GM18870 (cell line): ENCODE data around the gene UGGT1.

Experiments
- ATAC-seq: cut with Tn5 transposase; IDR thresholded peaks from one replicate; pipeline ENCODE4 v1.9.1; 2021; ENCODE audit warnings: moderate library complexity; ENCODE audit not compliant: unreplicated experiment

UGGT1 gene

GRCh38 chr2:128105072-128105471 lies 14.1 kb downstream of the UGGT1 start:
- no peak for ATAC-seq

- no peak for ATAC-seq
These were observed 17.2 kb downstream of the UGGT1 start for GRCh38 chr2:128108166-128108565.

DNA sequence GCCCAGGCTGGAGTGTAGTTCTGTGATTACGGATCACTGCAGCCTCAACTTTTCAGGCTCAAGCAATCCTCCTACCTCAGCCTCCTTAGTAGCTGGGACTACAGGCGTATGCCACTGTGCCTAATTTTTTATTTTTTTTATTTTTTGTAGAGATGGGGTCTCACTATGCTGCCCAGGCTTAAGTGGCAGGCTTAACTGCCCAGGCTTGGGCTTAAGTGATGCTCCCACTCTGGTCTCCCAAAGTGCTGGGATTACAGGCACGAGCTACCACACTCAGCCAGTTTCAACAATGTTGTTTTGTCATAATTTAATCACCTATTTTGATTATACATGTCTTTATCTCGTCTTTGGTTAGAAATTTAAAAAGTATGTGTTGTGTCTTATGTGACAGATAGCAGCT lies 18.2 kb downstream of the UGGT1 start:
- no peak for ATAC-seq

DNA sequence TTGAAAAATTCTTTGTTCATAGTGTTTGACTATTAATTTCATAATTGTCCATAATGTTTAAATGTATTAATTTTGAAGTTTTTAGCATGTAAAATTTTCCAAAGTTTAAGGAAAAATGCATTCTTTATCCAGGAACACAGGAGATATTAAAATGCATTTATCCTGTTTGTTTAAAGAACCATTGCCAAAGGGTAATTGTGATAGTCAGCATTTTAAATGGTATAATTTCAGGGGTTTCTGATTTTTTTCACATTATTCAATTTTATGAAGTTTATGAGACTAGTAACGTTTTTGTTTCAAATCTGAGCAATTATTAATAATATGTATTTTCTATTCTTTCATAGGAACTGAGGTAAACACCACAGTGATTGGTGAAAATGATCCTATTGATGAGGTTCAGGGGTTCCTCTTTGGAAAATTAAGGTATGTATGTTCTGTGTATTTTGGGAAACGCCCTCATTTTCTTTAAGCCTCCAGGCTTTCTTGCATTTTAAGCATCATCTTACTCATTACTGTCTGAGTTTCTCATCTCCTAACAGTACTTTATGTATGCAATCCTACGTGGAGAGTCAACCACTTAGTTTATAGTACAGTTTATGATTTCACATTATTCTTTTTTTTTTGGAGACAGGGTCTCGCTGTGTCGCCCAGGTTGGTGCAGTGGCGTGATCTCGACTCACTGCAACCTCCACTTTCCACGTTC lies 25.1 kb downstream of the UGGT1 start:
- ATAC-seq: no peak

DNA sequence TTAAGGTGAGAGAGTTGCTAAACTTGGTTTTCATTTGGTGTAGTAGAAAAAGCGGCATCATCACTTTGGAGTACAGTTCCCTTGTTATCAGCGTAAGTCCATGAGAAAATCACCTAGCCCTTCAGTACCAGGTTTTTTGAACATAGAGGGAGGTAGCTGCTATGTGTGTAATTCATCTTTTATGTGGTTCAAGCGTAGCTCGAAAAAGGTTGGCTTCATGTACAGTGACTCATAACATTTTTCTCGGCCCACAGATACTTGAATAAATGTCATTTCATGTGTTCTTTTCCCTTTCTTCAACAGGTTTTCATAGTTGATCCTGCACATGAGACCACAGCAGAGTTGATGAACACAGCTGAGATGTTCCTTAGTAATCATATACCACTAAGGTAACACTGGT lies 43.6 kb downstream of the UGGT1 start:
- no peak for ATAC-seq

DNA sequence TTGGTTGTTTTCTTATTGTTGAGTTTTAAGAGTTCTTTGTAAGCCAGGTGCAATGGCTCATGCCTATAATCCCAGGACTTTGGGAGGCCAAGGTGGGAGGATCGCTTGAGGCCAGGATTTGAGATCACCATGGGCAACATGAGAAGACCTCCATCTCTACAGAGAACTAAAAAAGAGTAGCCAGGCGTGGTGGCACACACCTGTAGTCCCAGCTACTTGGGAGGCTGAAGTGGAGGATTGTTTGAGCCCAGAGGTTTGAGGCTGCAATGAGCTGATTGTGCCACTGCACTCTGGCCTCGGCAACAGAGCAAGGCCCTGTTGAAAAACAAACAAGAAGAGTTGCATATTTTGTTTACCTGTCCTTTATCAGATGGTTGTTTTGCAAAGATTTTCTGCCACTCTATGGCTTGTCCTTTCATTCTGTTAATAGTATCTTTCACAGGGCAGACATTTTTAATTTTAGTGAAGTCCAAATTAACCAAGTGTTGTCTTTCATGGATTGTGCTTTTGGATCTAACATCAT lies 46.2 kb downstream of the UGGT1 start:
- ATAC-seq: no peak

GRCh38 chr2:128139624-128140023 lies 48.6 kb downstream of the UGGT1 start:
- ATAC-seq: no peak

DNA sequence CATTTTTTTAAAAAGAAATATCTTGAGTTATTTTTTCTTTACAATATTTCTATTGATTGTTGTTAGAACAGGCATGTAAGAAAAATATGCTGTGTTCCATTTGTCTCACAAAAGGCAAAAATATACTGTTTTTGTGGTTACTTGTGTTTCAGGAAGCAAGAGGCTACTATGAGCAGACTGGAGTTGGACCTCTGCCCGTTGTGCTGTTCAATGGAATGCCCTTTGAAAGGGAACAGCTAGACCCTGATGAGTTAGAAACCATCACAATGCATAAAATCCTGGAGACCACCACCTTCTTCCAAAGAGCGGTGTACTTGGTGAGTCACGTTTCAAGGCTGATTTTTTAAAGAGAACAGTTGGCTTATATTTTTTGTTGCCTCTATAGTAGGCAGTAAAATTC lies 54.7 kb downstream of the UGGT1 start:
- ATAC-seq: no peak

DNA sequence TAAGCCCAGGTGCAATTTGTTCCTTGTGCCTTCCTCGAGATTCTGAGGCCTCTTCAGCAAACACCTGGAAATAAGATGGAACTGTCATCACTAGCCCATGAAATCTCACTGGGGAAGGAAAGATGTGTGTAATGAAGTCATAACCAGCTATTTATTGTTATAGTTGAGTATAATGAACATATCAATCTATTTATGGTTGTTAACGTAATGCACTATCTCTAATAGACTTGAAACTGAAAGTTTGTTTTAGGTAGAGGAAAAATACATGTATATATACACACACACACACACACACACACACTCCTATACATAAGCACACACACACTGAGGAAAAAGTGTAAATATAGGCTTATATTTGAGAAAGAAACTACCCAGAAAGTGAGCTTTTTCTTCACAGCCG lies 62.8 kb downstream of the UGGT1 start:
- ATAC-seq: no peak

DNA sequence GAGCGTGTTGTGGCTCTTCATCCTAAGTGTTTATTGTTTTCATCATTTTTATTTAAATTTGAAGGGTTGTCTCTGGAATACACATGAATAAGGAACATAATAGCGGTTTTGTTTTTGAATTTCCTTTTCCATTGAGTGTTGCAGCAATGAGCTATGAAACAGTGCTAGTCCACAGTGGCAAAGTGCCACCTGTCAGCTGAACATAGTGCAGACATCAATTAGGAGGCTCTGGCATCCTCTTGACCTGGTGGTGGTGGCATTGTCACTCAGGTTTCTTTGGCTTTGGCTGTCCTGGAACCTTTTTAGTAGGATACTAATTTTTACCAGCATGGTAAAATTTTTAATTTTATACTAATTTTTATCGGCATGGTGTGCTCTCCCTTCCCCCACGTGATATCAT lies 63.2 kb downstream of the UGGT1 start:
- ATAC-seq: no peak

GRCh38 chr2:128155970-128156369 lies 65.0 kb downstream of the UGGT1 start:
- no peak for ATAC-seq

DNA sequence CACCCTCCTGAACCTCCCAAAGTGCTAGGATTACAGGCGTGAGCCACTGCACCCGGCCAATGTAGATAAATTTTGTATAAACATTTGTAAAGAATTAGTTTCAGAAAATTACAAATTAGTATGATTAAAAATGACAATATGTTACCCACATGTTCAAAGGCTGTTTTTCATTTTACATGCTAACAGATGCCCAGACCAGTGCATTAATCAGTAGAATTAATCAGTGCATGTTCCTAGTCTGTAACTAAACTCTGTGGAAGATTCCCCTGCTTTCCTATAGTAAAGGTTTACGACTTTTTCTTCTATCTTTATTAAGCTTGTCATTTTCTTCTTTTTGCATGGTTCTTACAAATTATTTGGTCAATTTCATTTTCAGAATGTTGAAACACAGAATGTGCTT lies 65.8 kb downstream of the UGGT1 start:
- no peak for ATAC-seq

- no peak for ATAC-seq
These were observed 66.6 kb downstream of the UGGT1 start for GRCh38 chr2:128157644-128158043.

DNA sequence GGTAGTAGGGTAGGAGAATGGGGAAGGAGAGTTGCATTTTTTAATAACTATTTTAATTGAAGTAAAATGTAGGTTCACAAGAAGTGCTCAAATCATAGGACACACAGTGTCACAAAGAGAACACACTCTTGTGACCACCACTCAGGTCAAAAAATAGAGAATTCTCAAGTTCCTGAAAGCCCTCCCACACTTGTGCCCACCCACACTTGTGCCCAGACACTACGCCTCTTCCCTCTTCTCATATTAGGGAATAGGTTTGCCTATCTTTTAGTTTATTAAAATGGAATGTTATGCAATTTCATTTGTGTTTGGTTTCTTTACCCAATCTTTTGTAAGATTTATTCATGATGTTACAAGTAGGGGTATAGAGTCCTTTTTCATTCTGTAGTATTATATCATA lies 67.2 kb downstream of the UGGT1 start:
- no peak for ATAC-seq

DNA sequence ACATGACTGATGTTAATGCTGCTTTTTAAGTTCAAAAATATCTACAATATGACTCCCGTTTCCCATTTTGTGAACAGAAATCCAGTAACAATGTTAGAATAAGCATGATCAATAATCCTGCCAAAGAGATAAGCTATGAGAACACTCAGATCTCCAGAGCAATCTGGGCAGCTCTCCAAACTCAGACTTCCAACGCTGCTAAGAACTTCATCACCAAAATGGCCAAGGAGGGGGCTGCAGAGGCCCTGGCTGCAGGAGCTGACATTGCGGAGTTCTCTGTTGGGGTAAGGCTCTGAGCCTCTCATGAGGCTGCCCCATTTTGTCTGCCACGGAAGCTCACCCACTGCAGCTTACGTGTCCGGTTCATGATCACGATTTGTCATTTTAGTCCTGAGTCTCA lies 68.4 kb downstream of the UGGT1 start:
- no peak for ATAC-seq

DNA sequence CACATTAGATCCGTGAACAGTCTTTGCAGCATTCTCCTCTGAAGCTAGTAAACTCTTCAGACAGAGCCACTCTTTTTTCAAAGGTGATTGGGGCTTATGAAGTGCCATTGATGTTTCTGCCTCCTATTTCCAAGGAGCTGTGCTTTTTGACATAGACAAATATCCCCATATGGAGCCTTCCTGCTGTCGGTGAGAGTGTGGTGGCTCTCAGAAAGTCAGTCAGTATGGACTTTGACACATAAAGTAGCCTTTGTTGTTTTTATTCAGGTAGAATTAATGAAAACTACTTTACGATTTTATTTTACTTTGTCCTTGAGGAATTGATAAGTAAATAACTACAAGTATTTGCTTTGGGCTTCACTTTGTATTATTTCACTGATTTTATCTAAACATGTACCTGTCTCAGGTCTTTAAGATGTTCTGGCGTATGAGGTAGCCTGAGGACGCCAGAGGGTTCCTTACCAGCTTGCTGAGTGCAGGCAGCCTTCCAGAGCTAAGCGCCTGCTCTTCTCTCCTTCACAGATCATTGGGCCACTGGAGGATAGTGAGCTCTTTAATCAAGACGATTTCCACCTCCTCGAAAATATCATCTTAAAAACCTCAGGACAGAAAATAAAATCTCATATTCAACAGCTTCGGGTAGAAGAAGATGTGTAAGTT lies 69.7 kb downstream of the UGGT1 start:
- no peak for ATAC-seq

- no peak for ATAC-seq
These were observed 71.3 kb downstream of the UGGT1 start for GRCh38 chr2:128162266-128162665.

- ATAC-seq: no peak
These were observed 73.3 kb downstream of the UGGT1 start for GRCh38 chr2:128164311-128164710.

- ATAC-seq: no peak
These were observed 75.8 kb downstream of the UGGT1 start for GRCh38 chr2:128166746-128167353.

- ATAC-seq: no peak
These were observed 78.1 kb downstream of the UGGT1 start for GRCh38 chr2:128169094-128169493.

GRCh38 chr2:128169497-128169896 lies 78.5 kb downstream of the UGGT1 start:
- no peak for ATAC-seq
